Endothelial cell of umbilical vein (primary cell): Measurements from ENCODE around the gene MYO1G.

Source experiments
- EZH2 ChIP-seq: IDR thresholded peaks from 2 replicates; pipeline ENCODE4 v1.6.1; 2012; ENCODE audit warnings: borderline replicate concordance, low read depth, mild to moderate bottlenecking, moderate library complexity, low read length, inconsistent platforms; ENCODE audit not compliant: severe bottlenecking
- FOS ChIP-seq: IDR thresholded peaks from 2 replicates; pipeline ENCODE4 v1.6.1; 2011; ENCODE audit warnings: mild to moderate bottlenecking, low read length, moderate library complexity, borderline replicate concordance; ENCODE audit not compliant: insufficient read depth
- MYC ChIP-seq: IDR thresholded peaks from one replicate; pipeline ENCODE4 v1.6.1; 2011; ENCODE audit warnings: mild to moderate bottlenecking, low read depth, low read length
- POLR2A ChIP-seq: IDR thresholded peaks from 2 replicates; pipeline ENCODE4 v1.6.1; 2012; ENCODE audit warnings: low read depth, mild to moderate bottlenecking, control low read depth, low read length
- POLR2AphosphoS5 ChIP-seq: IDR thresholded peaks from 2 replicates; pipeline ENCODE4 v1.6.1; 2012; ENCODE audit warnings: low read depth, mild to moderate bottlenecking, control low read depth, low read length, moderate library complexity; ENCODE audit not compliant: insufficient read depth
- TF ChIP-seq, protein P1 (sequence below), 2 donors: IDR thresholded peaks; 1 replicate in 1 of 2; 2 replicates in 1 of 2; pipeline ENCODE4 v1.5.1; 2011; ENCODE audit warnings: low read length in 2 of 2, mild to moderate bottlenecking in 2 of 2, moderate library complexity in 2 of 2, control low read depth in 1 of 2, inconsistent platforms in 1 of 2, low read depth in 1 of 2; ENCODE audit not compliant: insufficient read depth in 1 of 2; ENCODE audit errors: extremely low read depth in 1 of 2
- TF ChIP-seq, protein P2 (sequence below): IDR thresholded peaks from 2 replicates; pipeline ENCODE4 v1.6.1; 2011; ENCODE audit not compliant: insufficient read depth, insufficient read length

DNA sequence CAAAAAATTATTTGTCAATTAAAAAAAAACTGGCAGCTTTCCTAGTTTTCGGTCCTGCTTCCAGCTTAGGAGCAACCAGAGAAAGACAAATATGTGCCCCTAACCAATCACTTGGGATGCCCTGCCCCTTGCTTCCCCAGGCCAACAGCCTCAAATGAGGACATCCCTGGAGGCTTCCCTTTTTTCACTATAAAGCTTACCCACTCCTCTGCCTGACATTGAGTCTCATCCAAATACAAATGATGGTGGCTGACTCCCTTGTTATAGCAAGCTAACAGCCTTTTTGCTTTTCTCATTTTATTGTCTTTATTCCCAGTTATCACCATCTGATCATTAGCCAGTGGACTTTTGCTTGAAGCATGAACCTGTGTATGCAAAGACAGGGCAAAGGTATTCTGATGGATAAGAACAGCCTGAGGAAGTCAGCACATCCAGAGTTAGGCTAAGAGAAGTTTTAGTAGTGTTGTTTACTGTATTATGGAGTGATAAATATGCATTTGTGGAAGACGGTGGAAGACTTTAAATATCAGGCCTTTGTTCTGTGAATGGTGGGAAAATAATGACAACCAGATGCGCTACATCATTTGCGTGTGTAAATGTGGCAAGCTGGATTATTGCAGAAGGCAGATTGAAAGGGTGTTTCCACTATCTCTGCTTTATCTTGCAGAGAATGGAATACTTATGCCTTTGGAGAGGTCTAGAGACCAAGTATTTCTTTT, 19.5 kb upstream of the MYO1G start:
- TF ChIP-seq, protein P1, sequence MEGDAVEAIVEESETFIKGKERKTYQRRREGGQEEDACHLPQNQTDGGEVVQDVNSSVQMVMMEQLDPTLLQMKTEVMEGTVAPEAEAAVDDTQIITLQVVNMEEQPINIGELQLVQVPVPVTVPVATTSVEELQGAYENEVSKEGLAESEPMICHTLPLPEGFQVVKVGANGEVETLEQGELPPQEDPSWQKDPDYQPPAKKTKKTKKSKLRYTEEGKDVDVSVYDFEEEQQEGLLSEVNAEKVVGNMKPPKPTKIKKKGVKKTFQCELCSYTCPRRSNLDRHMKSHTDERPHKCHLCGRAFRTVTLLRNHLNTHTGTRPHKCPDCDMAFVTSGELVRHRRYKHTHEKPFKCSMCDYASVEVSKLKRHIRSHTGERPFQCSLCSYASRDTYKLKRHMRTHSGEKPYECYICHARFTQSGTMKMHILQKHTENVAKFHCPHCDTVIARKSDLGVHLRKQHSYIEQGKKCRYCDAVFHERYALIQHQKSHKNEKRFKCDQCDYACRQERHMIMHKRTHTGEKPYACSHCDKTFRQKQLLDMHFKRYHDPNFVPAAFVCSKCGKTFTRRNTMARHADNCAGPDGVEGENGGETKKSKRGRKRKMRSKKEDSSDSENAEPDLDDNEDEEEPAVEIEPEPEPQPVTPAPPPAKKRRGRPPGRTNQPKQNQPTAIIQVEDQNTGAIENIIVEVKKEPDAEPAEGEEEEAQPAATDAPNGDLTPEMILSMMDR (IDR thresholded peaks at IDR 0.05; ENCODE audit: extremely low read depth in 1 of 2, insufficient read depth in 1 of 2, low read depth in 1 of 2, low read length in 2 of 2): no peak
- TF ChIP-seq POLR2AphosphoS5 (no peak), POLR2A (no peak), EZH2 (no peak), FOS (no peak), MYC (no peak)
- TF ChIP-seq, protein P2, sequence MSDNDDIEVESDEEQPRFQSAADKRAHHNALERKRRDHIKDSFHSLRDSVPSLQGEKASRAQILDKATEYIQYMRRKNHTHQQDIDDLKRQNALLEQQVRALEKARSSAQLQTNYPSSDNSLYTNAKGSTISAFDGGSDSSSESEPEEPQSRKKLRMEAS: no peak
